ENCODE measurements around the gene OR2AT4.

The OR2AT4 gene

DNA sequence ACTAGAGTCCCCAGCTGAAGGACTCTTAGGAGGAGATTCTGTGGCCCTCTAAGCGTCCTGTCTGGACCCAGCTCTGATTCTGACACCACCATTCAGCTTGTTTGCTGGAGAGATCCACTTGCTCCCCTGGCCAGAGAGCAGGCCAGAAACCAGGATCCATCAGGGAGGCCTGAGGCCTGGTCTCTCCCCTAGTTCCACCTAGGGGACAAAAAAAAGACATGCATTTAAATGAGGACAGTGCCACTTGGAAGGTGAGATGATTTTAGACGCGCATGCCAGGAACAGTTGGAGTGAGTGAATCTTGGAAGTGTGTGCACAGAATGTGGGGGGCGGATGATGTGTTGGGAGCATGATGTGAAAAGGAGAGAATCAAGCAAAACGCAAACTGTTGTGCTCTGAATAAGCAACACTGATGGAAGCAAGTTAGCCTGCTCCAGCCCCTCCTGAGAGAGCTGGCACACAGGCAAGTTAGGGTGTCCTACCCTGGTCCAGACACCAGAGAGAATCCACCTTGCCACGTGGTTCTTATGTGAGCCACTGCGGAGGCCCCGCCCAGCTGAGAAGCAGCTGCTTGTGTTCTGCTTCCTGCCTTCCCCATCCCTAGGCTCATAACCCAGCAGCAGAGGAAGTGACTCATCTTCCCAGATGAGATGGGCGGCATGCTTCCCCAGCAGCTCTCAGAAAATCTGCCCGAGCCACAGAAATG is 46.2 kb upstream of the OR2AT4 start:
- TF ChIP-seq, protein P1, sequence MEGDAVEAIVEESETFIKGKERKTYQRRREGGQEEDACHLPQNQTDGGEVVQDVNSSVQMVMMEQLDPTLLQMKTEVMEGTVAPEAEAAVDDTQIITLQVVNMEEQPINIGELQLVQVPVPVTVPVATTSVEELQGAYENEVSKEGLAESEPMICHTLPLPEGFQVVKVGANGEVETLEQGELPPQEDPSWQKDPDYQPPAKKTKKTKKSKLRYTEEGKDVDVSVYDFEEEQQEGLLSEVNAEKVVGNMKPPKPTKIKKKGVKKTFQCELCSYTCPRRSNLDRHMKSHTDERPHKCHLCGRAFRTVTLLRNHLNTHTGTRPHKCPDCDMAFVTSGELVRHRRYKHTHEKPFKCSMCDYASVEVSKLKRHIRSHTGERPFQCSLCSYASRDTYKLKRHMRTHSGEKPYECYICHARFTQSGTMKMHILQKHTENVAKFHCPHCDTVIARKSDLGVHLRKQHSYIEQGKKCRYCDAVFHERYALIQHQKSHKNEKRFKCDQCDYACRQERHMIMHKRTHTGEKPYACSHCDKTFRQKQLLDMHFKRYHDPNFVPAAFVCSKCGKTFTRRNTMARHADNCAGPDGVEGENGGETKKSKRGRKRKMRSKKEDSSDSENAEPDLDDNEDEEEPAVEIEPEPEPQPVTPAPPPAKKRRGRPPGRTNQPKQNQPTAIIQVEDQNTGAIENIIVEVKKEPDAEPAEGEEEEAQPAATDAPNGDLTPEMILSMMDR (IDR thresholded peaks at IDR 0.05) = no peak
- H3K4me3 ChIP-seq (ENCODE audit: low read depth in 1 of 2, low read length in 1 of 2) = no peak overlapping the region
- peaks cover 46% of the 10 kb centered on the region for H3K27me3 ChIP-seq
- no peaks in the 10 kb centered on the region for H3K9me3 ChIP-seq
- no peak overlapping the region for H3K27ac ChIP-seq
- H3K36me3 ChIP-seq = no peaks in the 10 kb centered on the region
- no peaks in the 10 kb centered on the region for H3K4me1 ChIP-seq (ENCODE audit: control insufficient read depth in 1 of 2, insufficient read depth in 1 of 2, low read depth in 1 of 2, low read length in 1 of 2)

DNA sequence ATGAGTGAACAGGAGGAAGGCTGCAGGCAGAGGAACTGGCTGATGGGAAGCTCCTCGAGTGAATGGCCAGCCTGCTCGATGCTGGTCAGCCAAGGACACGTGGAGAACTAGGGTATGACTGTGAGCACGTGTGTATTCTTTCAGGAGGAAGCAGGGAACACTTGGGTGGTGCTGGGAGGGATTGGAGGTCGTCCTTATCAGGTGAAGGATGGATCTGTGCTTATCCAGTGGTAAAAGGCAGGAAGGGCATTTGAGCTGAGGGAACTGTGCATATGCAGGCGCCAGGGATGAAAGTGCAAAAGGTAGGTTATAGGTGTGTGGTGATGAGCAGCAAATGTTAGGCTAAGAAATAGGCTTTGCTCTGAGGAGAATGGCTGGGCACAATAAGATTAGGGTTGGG is 44.5 kb upstream of the OR2AT4 start:
- Histone ChIP-seq H3K27ac (no peak overlapping the region), H3K4me1 (ENCODE audit: control insufficient read depth in 1 of 2, insufficient read depth in 1 of 2, low read depth in 1 of 2, low read length in 1 of 2) (no peaks in the 10 kb centered on the region), H3K36me3 (no peaks in the 10 kb centered on the region), H3K27me3 (peaks cover 52% of the 10 kb centered on the region), H3K9me3 (no peaks in the 10 kb centered on the region), H3K4me3 (ENCODE audit: low read depth in 1 of 2, low read length in 1 of 2) (no peak overlapping the region)
- TF ChIP-seq, protein P1 (IDR thresholded peaks at IDR 0.05) = no peak

DNA sequence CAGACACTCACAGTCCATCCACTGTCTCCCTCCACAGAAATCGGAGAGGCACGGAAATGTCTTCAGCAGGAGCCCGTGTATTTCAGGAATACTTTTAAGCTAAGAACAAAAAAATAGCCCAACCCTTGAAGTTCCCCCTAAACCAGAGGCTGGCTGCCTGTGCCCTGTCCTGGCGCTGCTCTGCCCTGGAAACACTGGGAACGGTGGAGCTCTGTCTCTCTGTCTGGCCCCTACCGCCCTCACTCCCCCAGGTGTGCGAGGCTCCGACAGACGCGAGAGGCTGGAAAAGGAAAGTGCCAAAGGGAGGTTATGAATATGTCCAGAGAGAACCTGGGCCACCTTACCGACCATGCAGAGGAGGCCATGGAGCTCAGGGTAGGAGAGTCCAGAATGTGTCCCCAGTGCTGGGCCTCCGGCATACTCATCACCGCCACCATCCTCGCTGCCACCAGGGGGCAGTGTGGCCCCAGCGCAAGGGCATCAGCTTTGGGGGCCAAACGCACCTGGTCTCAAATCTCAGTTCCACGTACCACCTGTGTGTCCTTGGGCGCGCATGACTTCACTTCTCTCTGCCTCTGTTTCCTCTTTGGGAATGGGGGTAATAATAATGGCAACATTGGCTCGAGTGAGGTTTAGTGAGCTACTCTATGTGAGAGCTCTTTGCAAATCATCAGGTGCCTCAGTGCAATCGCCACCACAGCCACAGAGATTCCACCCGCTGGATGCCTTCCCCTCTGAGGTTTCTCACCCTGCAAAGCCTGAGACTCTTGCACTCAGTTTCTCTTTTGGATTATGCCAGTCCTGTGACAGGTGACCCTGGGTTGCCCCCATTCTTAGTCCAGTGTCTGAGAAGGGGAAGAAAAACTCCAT is 43.8 kb upstream of the OR2AT4 start:
- H3K4me3 ChIP-seq (ENCODE audit: low read depth in 1 of 2, low read length in 1 of 2) = no peak overlapping the region
- TF ChIP-seq, protein P1 (IDR thresholded peaks at IDR 0.05) = peak; percentile 75
- H3K9me3 ChIP-seq = no peaks in the 10 kb centered on the region
- H3K36me3 ChIP-seq = no peaks in the 10 kb centered on the region
- no peak overlapping the region for H3K27ac ChIP-seq
- H3K4me1 ChIP-seq (ENCODE audit: control insufficient read depth in 1 of 2, insufficient read depth in 1 of 2, low read depth in 1 of 2, low read length in 1 of 2) = no peaks in the 10 kb centered on the region
- H3K27me3 ChIP-seq = peaks cover 49% of the 10 kb centered on the region

DNA sequence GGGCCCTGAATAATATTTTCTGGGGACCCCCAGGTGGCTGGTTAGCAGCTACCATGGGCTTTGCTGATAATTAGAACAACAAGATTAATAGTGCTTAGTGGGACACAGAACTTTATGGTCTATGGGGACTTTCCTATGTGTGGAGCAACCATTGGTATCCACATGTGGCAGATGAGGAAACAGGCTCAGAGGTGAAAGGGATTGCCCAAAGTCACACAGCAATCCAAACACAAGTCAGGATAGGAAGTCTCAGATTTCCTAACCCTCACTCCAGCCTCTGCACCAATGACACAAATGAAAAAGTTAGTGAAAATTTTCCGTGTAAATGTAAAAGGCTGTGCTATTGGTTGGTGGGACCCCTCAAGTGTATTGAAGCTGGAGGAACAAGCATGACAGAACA is 39.0 kb upstream of the OR2AT4 start:
- TF ChIP-seq, protein P1 (IDR thresholded peaks at IDR 0.05) = no peak
- H3K4me3 ChIP-seq (ENCODE audit: low read depth in 1 of 2, low read length in 1 of 2) = no peak overlapping the region

DNA sequence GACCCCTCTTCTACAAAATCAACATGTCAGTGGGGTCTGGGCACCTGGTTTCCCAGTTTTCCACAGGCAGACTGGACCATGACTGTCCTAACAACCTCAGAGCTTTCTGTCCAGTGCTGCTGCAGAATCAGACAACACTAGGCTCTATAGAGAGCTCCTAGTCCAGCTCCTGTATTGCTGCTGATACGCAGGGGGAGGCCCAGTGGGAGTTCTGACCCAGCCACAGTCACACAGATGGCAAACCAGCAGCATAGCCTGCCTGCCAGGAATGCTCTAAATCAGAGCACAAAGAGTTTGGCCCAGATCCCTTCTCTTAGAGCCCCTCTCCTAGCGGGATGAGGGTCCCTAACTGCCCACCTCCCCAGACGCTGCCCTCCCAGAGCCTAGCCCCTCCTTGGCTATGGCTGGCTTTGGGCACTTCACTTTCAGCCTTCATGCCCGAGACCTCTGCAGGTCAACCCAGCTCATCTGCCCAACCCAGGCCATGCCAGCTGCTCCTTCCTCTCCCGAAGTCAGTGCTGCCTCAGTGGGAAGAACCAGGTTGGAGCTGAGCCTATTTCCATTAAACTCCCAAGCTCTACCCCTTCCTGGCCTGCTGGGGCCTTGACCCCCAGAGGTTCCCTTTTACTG is 38.5 kb upstream of the OR2AT4 start:
- peaks cover 42% of the 10 kb centered on the region for H3K27me3 ChIP-seq
- no peak overlapping the region for H3K27ac ChIP-seq
- H3K36me3 ChIP-seq = no peaks in the 10 kb centered on the region
- TF ChIP-seq, protein P1 (IDR thresholded peaks at IDR 0.05) = no peak
- H3K4me1 ChIP-seq (ENCODE audit: control insufficient read depth in 1 of 2, insufficient read depth in 1 of 2, low read depth in 1 of 2, low read length in 1 of 2) = no peaks in the 10 kb centered on the region
- H3K4me3 ChIP-seq (ENCODE audit: low read depth in 1 of 2, low read length in 1 of 2) = no peak overlapping the region
- no peaks in the 10 kb centered on the region for H3K9me3 ChIP-seq

More for the DNA sequence above, 39.0 kb upstream of the OR2AT4 start:
- no peak overlapping the region for H3K27ac ChIP-seq
- no peaks in the 10 kb centered on the region for H3K36me3 ChIP-seq
- no peaks in the 10 kb centered on the region for H3K4me1 ChIP-seq (ENCODE audit: control insufficient read depth in 1 of 2, insufficient read depth in 1 of 2, low read depth in 1 of 2, low read length in 1 of 2)
- H3K27me3 ChIP-seq = peaks cover 47% of the 10 kb centered on the region
- H3K9me3 ChIP-seq = no peaks in the 10 kb centered on the region
